VCaP (cell line): ENCODE measurements around the gene MRPS11.

ENCODE experiments used
- H3K27ac ChIP-seq: fragments of 450-650 bp; 2 replicates; pipeline ENCODE4 v1.5.1; 2017
- CTCF ChIP-seq: fragments of 450-650 bp; conservative IDR thresholded peaks from 2 replicates; pipeline ENCODE4 v1.5.1; 2017; ENCODE audit warnings: mild to moderate bottlenecking, moderate library complexity

Gene MRPS11

GRCh38 chr15:88484682-88485331, 17.3 kb downstream of the MRPS11 start:
- no peak overlapping the region for H3K27ac ChIP-seq
- TF ChIP-seq CTCF = no peak

GRCh38 chr15:88487178-88487795, 19.8 kb downstream of the MRPS11 start:
- H3K27ac ChIP-seq = no peak overlapping the region
- no peak for TF ChIP-seq CTCF

- TF ChIP-seq CTCF = no peak
- H3K27ac ChIP-seq = no peak overlapping the region
Measured at GRCh38 chr15:88487796-88488523, 20.5 kb downstream of the MRPS11 start.

- no peak for TF ChIP-seq CTCF
- H3K27ac ChIP-seq = no peak overlapping the region
Measured at GRCh38 chr15:88489321-88489720, 21.8 kb downstream of the MRPS11 start.

GRCh38 chr15:88490036-88490435, 22.5 kb downstream of the MRPS11 start:
- H3K27ac ChIP-seq = no peak overlapping the region
- no peak for TF ChIP-seq CTCF

GRCh38 chr15:88491158-88491557, 23.6 kb downstream of the MRPS11 start:
- TF ChIP-seq CTCF = no peak
- no peak overlapping the region for H3K27ac ChIP-seq

- H3K27ac ChIP-seq = no peak overlapping the region
- no peak for TF ChIP-seq CTCF
Measured at GRCh38 chr15:88493844-88494243, 26.3 kb downstream of the MRPS11 start.
